A673 (cell line): ENCODE results near the gene RFTN1.

Source experiments
- CTCF ChIP-seq: fragments of 300-800, 200-600 bp; sonication (generic); conservative IDR thresholded peaks from 2 replicates; pipeline ENCODE4 v1.5.1; 2017; ENCODE audit warnings: low read depth, mild to moderate bottlenecking, antibody characterized with exemption, low read length, moderate library complexity, mixed read lengths
- EZH2 ChIP-seq: fragments of 200-600 bp; sonication (generic); IDR thresholded peaks from 2 replicates; pipeline ENCODE4 v1.6.1; 2017; ENCODE audit warnings: borderline replicate concordance, low read depth, mild to moderate bottlenecking, mixed read lengths, antibody characterized with exemption, low read length; ENCODE audit not compliant: poor library complexity, severe bottlenecking

GRCh38 chr3:16359331-16359730 is 154.2 kb downstream of the RFTN1 start:
- TF ChIP-seq CTCF (no peak), EZH2 (no peak)
